Measurements from ENCODE around the gene AGAP2.
"Not testable (repeated sequence)": the region's sequence is repeated elsewhere in the genome, so short reads cannot be mapped to it uniquely, and the experiment has no call there.

The AGAP2 gene

DNA sequence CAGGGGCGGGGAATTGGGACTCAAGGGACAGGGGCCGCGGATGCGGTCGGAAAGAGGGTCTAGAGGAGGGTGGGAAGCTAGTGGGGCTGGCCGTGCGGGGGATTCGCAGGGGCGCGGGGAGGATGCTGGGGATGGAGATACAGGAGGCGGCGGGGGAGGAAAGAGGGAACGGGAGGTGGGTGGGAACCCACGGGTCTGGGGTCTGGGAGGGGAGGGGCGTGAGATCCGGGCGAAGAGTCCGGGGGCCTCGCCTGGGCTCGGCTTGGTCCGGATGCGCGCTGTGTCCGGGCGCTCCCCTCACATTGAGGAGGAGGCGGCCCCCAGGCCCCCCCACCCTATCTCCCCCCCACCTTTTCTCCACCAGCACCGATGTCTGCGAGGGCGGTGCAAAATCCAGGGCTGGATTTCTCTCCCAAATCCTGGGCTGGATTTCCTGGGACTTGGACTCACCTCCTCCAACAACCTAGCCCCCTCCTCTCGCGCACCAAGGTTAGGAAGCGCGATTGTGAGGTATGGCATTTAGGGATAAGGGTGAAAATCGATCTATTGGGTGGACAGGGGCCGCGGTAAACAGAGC lies at the start of gene AGAP2:
TSS of gene AGAP2 (minus strand) at position 82 of the 577 bp plus-strand sequence. CDS start 496 bp downstream, outside the sequence.
- peak; percentile 60 for DNase-seq (ENCODE audit: low spot score)
- no peak for FAIRE-seq

- DNase-seq (ENCODE audit: low spot score) = no peak
- FAIRE-seq = no peak
These were observed 45.3 kb upstream of the AGAP2 start for GRCh38 chr12:57783861-57784260.

- DNase-seq (ENCODE audit: low spot score) (no peak), FAIRE-seq (no peak)
These were observed 44.9 kb upstream of the AGAP2 start for GRCh38 chr12:57783466-57783801.

GRCh38 chr12:57782608-57783465 lies 44.3 kb upstream of the AGAP2 start, which contains the start of gene TSFM:
TSFM (plus strand) TSS chr12:57782787; CDS start chr12:57782802, 15 bp downstream.
- FAIRE-seq (no peak), DNase-seq (ENCODE audit: low spot score) (peak; percentile 88)

GRCh38 chr12:57782243-57782607 lies 43.7 kb upstream of the AGAP2 start:
- DNase-seq (ENCODE audit: low spot score) (no peak), FAIRE-seq (no peak)

- no peak for FAIRE-seq
- no peak for DNase-seq (ENCODE audit: low spot score)
These were observed 43.3 kb upstream of the AGAP2 start for GRCh38 chr12:57781801-57782200.

- DNase-seq (ENCODE audit: low spot score) = no peak
- FAIRE-seq = no peak
These were observed 42.7 kb upstream of the AGAP2 start for GRCh38 chr12:57781244-57781643.

- FAIRE-seq (no peak), DNase-seq (ENCODE audit: low spot score) (no peak)
These were observed 41.8 kb upstream of the AGAP2 start for GRCh38 chr12:57780284-57780897.

DNA sequence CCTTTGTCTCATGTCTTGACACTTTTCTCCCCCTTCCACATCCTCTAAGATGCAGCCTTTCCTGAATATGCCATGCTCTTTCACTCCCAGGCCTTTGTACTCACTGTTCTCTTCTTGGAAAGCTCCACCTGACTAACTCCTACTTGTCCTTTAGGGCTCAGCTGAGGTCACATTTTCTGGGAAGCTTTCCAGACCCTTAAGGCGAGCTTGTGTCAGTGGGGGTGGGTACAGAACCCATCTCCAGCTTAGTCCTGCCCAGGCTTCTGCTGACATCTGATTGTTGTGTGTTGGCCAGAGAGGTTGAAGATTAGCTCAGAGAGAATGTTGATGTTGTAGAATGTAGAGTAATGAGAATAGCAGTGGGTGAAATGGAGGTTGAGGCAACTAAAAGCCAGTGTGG lies 41.2 kb upstream of the AGAP2 start:
- no peak for DNase-seq (ENCODE audit: low spot score)

GRCh38 chr12:57777911-57778310 lies 39.4 kb upstream of the AGAP2 start:
- DNase-seq (ENCODE audit: low spot score) (no peak), FAIRE-seq (no peak)

More for the DNA sequence above, 41.2 kb upstream of the AGAP2 start:
- no peak for FAIRE-seq

DNA sequence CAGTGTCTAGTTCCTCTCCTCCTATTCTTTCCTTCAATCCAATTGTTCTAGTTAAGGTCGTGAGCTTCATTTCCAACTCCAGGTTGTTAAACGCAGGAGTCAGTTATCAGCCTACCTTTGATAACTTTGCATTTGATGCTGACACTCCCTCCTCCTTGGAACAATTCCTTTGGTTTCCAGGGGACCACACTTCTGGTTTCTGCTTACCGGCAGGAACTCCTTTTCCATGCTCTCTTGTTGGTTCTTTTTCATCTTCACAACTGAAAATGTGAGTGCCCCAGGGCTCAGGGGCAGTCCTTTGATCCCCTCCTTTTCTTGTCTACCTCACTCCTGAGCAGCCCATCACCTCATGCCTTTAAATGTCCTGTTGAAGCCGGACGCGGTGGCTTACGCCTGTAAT lies 38.8 kb upstream of the AGAP2 start:
- no peak for FAIRE-seq

DNA sequence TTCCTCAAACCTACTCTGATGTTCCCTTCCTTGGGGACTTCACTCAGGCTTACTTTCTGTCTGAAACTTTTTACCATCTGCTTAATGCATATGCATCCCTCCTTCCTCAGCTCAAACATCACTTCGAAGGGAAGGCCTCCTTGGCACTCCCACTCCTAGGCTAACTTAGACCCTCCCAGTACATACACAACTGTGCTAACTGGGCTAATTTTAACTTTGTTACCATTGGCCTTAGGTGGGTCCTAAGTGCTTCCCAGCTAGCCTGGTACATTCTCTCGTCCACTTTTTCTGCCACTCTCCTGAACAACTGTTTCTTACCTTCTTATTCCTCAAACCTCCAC lies 37.7 kb upstream of the AGAP2 start:
- no peak for DNase-seq (ENCODE audit: low spot score)
- FAIRE-seq = no peak

More for the DNA sequence above, 38.8 kb upstream of the AGAP2 start:
- no peak for DNase-seq (ENCODE audit: low spot score)

DNA sequence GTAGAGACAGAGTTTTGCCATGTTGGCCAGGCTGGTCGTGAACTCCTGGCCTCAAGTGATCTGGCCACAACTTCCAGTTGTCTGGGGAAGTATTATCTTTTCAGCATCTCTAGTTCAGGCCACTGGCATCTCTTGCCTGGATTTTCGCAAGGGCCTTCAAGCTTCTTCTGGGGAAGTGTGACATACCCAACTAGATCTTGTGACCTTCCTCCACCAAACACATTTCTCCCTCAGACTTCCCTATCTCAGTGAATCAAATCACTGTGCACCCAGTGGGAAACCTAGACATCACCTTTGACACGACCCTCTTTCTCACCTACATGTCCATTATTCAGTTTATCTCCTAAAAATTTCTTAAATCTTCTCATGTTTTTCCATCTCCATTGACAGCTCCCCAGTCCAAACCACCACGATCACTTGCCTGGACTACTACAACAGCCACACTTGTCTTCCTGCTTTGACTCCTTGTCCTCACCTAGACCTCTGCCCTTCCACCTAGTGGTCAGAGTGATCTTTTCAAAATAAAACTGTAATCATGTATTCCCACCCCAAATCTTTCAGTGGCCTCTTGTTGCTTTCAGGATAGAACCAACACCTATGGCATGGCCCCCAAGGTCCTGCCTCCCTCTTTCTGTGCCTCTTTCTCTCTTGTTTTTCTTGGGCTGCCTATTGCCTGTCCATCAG lies 37.2 kb upstream of the AGAP2 start:
- no peak for FAIRE-seq
- DNase-seq (ENCODE audit: low spot score) = no peak

DNA sequence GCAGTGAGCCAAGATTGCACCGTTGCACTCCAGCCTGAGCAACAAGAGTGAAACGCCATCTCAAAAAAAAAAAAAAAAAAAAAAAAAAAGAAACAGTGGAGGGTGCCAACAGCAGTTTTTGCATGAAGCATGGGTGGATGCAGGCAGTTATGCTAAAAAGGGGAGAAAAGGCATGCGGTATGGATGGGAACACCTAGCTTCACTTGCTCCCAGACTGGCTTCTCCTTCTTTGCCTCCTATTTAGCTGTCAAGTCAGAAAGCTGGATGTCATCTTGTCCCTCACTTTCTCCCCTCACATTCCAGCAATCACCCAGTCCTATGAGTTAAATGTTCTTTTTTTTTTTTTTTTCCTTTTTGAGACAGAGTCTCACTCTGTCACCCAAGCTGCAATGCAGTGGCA lies 36.5 kb upstream of the AGAP2 start:
- no peak for FAIRE-seq
- no peak for DNase-seq (ENCODE audit: low spot score)

DNA sequence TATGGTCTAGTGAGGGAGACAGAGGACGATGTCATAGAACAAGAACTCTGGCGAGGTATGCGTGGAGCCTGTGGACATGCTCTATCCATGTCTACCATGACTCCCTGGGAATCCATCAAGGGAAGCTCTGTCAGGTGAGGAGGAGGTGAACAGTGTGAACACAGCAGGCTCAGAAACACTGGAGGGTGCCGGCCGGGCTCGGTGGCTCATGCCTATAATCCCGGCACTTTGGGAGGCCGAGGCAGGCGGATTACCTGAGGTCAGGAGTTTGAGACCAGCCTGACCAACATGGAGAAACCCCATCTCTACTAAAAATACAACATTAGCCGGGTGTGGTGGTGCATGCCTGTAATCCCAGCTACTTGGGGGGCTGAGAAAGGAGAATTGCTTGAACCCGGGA lies 36.1 kb upstream of the AGAP2 start:
- not testable (repeated sequence) for FAIRE-seq; DNase-seq (ENCODE audit: low spot score)

- no peak for FAIRE-seq
These were observed 34.1 kb upstream of the AGAP2 start, which contains the start of gene EEF1AKMT3 for GRCh38 chr12:57772429-57773322. EEF1AKMT3 (plus strand) TSS chr12:57772614; CDS start chr12:57772725, 111 bp downstream.

GRCh38 chr12:57771873-57772428 lies 33.4 kb upstream of the AGAP2 start, which contains the start of gene METTL1:
METTL1 (minus strand) TSS chr12:57772105; CDS start chr12:57772083, 22 bp downstream.
- no peak for FAIRE-seq
- DNase-seq (ENCODE audit: low spot score) = peak; percentile 96

More at GRCh38 chr12:57772429-57773322, 34.1 kb upstream of the AGAP2 start, which contains the start of gene EEF1AKMT3:
- DNase-seq (ENCODE audit: low spot score) = peak; percentile 68

DNA sequence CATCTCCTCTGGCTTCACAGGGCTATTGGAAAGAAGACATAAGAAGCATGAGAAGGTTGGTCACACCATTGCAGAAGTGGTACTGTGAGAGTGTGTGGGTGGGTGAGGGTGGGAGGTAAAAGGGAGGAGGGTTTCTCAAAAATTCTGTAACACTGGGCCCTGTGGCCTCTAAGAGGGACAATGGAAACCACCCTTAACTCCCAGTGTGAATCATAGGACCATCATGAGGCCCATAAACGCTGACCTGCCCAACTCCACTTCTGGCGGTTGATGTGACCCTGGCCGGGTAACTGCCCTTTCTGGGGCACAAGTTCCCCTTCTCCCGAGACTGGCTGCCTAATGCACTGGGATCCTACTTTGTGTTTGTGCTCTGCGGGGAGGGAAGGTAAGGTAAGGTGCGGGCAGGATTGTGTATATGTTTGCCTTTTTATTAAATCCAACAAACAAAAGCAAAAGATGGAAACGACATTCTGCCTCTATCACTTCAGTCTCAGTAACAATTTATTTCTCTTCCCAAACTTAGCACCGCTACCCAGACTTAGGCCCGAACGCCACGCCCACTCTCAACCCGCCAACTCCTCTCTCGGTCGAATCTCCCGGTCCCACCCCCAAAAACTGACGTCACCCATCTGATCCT lies 32.8 kb upstream of the AGAP2 start:
- no peak for FAIRE-seq
- peak; percentile 88 for DNase-seq (ENCODE audit: low spot score)

DNA sequence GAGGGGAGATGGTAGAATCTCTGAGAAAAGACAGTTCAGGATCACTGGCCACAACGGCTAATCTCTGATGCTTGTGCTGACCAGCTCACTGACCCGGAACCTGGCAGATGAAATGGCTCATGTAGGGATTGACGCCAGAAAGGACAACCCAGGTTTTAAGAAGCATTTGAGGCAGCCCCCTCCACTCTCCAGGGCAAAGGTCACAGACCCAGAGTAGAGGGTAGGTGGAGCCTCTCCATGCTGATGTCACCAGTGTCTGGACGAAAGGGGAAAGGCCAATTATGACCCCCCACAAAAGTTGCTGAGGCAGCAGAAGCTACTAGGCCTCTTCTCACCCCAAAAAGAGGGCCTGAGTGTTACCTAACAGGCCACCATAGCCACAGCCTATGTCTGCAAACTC lies 32.2 kb upstream of the AGAP2 start:
- FAIRE-seq (no peak), DNase-seq (ENCODE audit: low spot score) (no peak)

- FAIRE-seq (no peak), DNase-seq (ENCODE audit: low spot score) (no peak)
These were observed 31.1 kb upstream of the AGAP2 start for GRCh38 chr12:57769594-57769993.

Data from urothelium cell line (cell line).